ENCODE results near the gene MEX3D.
A peak's percentile ranks its signal among the peaks of the same experiment; 100 is the strongest.

MEX3D gene

DNA sequence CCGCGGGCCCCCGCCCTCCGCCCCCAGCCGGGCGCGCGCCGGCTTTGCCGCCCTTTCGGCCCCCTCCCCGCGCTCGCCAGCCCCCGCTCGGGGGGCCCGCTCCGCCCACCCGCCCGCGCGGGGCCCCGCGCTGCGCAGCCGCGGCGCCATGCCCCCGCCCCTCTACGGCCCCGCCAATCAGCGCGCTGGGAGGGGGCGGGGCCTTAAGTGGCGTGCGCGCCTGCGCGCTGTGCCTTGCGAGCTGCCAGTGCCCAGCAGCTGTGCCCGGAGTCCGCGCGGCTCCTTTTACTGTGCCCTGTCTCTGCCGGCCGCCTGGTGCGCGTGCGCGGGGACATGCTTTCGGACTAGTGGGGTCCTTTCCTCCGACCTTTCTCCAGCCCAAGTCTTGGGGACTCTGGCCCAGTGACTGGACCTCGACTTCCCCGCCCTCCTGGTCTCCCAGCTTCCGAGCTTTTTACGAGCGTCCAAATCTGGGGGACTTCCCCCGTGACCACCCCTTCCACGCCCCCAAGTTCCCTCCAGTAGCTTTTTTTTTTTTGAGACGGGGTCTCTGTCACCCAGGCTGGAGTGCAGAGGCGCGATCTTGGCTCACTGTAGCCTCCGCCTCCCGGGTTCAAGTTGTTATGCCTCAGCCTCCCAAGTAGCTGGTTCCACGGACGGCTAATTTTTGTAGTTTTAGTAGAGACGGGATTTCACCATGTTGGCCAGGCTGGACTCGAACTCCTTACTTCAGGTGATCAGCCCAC is 24.8 kb upstream of the MEX3D start, which contains the start of gene MBD3:
TSS of gene MBD3 (minus strand) at position 111 of the 746 bp plus-strand sequence. CDS start 234 bp downstream, outside the sequence.
- DNase-seq = peak; percentile 99

DNA sequence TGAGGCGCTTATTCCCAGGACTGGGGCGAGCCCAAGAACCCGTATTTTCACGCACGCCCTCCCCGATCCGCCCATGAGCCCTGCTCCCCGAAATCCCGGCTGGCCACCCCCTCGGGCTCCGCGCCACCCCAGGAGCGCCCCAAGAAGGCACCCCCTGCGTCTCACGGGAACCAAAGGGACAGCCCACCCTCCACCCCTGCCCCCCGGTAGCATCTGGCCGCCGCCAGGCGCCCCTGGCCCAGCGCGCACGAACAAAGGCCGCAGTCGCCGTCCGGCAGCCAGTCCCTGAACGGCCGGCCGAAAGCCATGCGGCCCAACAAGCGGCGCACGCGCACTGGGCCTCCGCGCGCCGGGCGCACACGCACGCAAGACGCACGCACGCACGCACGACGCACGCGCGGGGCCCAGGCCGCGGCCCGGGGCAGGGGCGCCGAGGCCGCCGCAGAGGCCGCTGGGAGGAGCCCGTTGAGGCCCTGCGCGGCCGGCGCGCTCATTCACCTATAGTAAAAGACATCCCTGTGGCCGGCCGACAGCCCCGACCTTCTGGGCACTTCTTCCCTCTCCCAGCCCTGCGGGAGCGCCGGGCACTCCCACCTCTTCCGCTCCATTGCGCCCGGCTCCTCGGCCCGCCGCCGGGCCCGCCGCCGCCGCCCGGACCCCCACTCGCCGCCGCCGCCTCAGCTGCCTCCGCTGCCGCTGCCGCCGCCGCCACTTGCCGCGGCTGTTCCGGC is 24.1 kb upstream of the MEX3D start:
- peak; percentile 97 for DNase-seq

DNA sequence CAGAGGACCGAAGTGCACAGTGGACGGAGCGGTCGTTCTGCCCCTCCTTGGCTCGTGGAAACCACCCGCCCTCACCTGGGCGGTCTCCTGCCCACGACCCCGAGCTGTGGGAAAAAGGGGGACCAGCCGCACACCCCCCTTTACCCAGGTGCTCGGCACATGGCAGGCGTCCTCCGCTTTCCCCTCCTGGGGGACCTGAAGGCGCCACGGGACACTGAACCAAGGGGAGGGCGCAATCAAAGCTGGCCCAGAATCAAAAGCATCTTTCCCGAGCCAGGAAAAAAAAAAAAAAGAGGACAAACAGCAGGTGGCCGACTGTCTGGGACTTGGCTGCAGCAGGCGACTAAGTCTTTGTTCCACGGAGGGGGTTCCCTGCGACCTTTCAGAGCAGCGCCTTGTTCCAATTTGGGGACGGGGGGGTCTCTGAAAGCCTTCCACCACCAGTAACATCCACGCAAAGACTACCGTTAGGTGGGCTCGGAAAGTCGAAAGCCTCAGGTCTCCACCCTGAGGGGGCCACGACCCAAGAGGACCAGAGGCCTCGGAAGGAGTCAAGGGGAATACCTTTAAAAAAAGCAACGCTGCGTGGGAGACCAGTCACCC is 23.4 kb upstream of the MEX3D start:
- DNase-seq = no peak

GRCh38 chr19:1590641-1591397 is 22.7 kb upstream of the MEX3D start:
- no peak for DNase-seq

DNA sequence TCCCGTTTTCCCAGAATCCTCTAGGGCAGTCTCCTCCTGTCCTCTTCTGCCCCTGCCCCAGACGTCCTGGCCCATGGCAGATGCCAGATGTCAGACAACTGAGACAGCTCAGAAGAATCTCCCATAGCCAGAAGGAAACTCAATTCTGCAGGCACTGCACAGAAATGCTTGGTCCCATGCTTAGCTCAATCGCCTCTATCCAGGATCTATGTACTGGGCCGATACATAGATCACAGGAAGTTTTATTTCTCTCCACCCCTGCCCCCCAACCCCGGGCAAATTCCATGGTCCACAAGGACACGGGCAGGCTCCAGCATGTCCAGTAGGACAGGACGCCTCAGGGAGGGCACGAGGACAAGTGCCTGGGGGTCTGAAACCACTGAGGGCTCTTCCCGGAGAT is 19.7 kb upstream of the MEX3D start:
- DNase-seq = no peak

DNA sequence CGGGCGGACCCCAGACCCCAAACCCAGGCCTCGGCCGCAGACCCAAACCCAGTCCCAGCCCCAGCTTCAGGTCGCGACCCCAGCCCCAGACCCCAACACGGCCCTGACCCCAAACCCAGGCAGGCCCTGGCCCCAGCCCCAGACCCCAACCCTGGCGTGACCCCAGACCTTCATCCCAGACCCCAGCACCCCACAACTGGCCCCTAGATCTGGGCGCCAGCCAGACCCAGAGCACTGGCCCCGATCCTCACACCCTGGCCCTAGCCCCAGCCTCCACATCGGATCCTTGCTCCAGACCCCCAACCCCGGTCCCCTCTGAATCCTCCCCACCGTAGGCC is 17.1 kb upstream of the MEX3D start:
- DNase-seq = no peak

DNA sequence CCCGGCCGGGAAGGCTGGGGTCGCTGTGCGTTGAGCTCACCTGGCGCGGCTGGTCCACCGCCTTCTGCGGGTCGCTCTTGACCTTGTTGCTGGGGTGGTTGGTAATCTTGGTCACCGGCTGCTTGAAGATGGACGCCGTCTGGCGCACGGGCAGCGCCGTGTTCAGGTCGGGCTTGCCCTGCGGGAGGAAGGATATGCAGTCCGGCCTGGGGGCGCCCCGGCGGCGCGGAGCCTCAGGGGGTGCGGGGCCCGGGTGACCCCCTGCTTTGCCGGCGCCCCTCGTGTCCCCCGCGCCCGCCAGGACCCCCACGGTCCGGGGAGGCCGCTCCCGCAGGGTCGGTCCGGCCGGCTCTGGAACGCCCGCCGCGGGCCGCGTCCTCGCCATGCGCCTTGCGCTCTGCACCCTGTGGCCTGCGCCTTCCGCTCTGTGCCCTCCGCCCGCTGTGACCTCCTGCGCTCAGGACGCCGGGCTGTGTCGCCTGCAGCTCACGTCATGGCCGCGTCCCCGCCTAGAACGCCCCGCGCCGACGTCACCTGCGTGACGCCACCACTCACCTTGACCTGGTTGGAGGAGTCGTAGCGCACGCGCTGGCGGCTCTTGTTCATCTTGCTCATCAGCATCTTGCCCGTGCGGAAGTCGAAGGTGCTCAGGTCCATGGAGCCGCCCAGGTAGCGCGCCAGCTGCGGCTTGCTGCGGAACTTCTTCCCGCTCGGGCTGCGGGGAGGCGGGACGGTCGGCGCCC is 16.5 kb upstream of the MEX3D start:
- DNase-seq = no peak

- DNase-seq = no peak
These were observed 14.1 kb upstream of the MEX3D start for GRCh38 chr19:1582201-1582600.

DNA sequence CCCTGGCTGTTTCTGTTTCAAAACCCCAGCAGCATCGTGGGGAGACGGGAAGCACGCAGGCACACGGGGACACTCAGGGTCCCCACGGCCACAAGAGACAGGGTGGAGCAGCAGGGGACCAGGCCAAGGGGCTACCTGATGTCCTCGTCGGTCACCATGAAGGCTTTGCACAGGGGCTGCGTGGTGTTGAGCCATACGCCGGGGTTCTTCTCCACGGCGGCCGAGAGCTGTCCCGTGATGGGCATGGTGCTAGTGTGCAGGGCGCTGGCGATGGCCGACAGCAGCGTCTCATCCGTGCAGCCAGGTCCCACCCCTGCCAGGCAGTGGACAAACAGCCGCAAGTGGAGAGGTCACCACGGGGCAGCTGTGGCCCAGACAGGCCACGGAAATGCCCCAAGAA is 12.8 kb upstream of the MEX3D start:
- no peak for DNase-seq

DNA sequence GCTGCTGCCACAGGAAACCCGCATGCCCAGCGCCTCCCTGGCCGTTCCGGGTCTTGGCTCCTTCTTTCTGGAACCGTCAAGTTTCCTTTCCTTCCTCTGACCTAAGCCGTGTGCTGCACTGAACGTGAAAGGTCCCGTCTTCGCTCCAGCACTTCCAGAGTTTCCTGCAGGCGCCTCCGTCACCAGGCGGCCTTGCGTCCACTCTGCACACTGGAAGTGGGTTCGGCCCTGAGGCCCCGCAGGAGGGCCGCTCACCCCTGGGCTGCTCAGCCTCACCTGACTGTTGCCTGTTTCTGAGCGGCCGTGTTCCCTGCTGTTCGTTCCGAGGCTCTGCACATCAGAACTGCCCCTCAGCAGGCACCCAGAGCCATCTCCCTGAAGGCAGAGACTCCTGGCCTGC is 12.3 kb upstream of the MEX3D start:
- DNase-seq = no peak

DNA sequence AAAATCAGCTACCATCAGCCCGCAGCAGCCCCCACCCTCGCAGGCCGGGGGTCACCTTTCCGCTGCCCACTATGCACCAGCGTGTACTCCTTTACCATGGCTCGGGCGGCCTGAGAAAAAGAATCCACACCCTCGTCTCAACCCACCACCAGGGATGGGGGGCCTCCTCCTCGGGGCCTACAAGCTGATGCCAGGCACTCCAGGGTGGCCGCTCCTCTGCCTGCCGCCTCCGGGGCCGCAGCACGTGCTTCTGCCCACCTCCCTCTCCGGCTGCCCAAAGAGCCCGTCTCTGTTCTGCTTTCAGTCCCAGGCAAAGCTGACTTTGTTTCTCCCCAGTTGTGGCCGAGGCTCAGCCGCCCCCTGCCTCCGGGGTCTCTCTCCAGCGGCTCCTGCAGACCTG is 11.1 kb upstream of the MEX3D start:
- DNase-seq = no peak

DNA sequence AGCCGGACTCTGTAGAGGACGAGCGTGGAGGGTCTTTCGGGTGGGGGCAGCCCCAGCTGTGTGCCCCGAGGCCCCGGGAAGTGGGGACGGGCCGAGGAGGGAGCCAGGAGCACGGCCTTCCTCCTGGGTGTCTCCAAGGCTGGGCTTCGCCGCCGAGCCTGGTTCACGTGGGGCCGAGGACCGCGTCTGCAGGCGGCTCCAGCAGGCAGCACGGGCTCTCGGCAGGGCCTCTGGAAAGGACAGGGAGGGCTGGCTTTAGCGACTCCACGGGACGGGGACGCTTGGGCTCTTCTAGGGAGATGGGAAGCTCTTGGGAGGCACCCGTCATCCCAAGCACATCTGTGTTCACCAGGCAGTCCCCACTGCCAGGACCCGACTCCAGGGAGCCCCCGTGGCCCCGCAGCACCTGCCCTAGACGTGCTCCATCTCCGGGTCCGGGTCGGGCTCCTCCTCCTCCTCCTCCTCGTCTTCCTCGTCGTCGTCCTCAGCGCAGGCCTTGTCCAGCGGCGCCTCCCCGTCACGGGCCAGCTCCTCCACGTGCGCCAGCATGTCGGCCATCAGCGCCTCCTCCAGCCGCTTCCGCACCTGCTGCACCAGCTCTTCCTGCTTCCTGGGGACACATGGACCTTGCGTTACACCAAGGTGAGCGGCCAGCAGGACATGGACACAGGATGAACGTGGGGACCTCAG is 9.9 kb upstream of the MEX3D start:
- DNase-seq = no peak

GRCh38 chr19:1577090-1577928 is 9.2 kb upstream of the MEX3D start:
- DNase-seq = no peak

- DNase-seq = no peak
These were observed 8.3 kb upstream of the MEX3D start for GRCh38 chr19:1576242-1577089.

- DNase-seq = no peak
These were observed 7.5 kb upstream of the MEX3D start for GRCh38 chr19:1575323-1576241.

DNA sequence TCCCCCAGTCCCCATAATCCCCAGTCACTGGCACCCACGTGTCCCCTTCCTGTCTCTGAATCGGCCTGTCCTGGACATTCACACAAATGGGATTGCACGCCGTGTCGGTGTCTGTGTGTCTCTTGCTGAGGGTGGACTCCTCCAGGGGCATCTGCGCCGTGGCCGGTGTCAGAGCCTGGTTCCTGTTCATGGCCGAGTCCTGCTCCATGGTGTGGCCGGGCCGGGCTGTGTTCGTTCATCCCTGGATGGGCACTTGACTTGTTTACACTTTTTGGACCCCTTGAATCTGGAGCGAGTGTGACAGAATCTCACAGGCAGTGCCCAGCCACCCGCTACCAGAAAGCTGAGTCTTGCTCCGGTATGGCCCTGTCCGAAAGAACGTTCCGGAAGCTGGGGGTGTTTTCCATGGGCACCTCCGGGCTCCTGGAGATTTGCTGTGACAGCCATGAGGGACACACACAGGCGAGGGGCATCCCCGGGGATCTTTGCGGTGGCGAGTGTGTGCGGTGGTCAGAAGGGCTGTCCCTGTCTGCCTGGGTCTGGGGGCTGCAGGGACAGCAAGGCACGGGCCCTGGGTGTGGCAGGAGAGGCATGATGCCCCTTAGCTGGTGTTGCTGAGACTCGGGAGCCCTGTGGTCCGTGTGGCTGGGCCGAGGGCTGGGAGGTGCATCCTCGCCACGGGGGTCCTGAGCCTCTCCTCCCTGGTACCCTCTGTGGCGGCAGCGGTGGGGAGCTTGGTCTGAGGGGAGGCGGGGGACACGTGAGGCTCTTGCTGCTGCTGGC is 6.4 kb upstream of the MEX3D start:
- DNase-seq = no peak

DNA sequence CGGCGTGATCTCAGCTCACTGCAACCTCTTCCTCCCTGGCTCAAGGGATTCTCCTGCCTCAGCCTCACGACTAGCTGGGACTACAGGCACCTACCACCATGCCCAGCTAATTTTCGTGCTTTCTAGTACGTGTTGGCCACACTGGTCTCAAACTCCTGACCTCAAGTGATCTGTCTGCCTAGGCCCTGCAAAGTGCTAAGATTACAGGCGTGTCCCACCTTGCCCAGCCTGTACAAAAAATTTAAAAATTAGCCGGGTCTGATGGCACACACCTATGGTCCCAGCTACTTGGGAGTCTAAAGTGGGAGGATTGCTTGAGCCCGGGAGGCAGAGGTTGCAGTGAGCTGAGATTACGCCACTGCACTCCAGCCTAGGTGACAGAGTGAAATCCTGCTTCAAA is 4.7 kb upstream of the MEX3D start:
- DNase-seq = no peak

GRCh38 chr19:1571358-1571757 is 3.2 kb upstream of the MEX3D start:
- DNase-seq = no peak
